Activated T-helper 2 cell treated with anti-CD3 and anti-CD28 coated beads, Interferon-gamma antibody, Interleukin-2, Interleukin-4, amounts not matched to agents 10 μg/mL and 5 μg/mL and 100 μg/mL, durations not matched to agents 14 hours and 24 hours and 36 hours (primary cell): ENCODE results near the gene VCY1B. TPM values are rescaled to one million over a fixed set of nuclear protein-coding genes. Genes with fewer than 3 reads are reported as not detected.
"Not testable (repeated sequence)": the region's sequence is repeated elsewhere in the genome, so short reads cannot be mapped to it uniquely, and the experiment has no call there.

Experiments
- DNase-seq: peaks from one replicate; pipeline ENCODE4 v3.0.0; 2021; ENCODE audit warnings: low spot score
- H3K27ac Mint-ChIP-seq: one replicate; pipeline ENCODE4 v1.8.0; 2021; ENCODE audit warnings: mixed read lengths
- H3K27me3 Mint-ChIP-seq: one replicate; pipeline ENCODE4 v1.8.0; 2021; ENCODE audit warnings: low read depth, mixed read lengths
- H3K36me3 Mint-ChIP-seq: one replicate; pipeline ENCODE4 v1.8.0; 2021; ENCODE audit warnings: low read depth, mixed read lengths
- H3K4me1 Mint-ChIP-seq: one replicate; pipeline ENCODE4 v1.8.0; 2021; ENCODE audit warnings: low read depth, mixed read lengths
- H3K4me3 Mint-ChIP-seq: one replicate; pipeline ENCODE4 v1.8.0; 2021; ENCODE audit warnings: low read depth, mild to moderate bottlenecking, moderate library complexity, mixed read lengths
- H3K9me3 Mint-ChIP-seq: one replicate; pipeline ENCODE4 v1.8.0; 2021; ENCODE audit warnings: mixed read lengths
- intact Hi-C: fragments of 100-400 bp; cut with micrococcal nuclease; formaldehyde crosslinking; loops from one replicate; pipeline ENCODE4 v1.15.1; 2023
- total RNA-seq: library from RNA; stranded (reverse); gene quantifications from 2 replicates; pipeline ENCODE4 v1.2.3, GENCODE V29; 2022

VCY1B gene
- total RNA-seq = not detected in 2 replicates

GRCh38 chrY:14055927-14056326 lies at the start of gene VCY1B:
Gene VCY1B (plus strand): TSS chrY:14056227. CDS start chrY:14056290, 63 bp downstream.
- H3K27me3 Mint-ChIP-seq, H3K4me3 Mint-ChIP-seq, intact Hi-C loops, H3K4me1 Mint-ChIP-seq, DNase-seq, H3K9me3 Mint-ChIP-seq, H3K36me3 Mint-ChIP-seq, H3K27ac Mint-ChIP-seq: not testable (repeated sequence)

- H3K9me3 Mint-ChIP-seq, DNase-seq, intact Hi-C loops, H3K27ac Mint-ChIP-seq, H3K4me1 Mint-ChIP-seq, H3K36me3 Mint-ChIP-seq, H3K27me3 Mint-ChIP-seq, H3K4me3 Mint-ChIP-seq: not testable (repeated sequence)
Observed at GRCh38 chrY:14011916-14012315, 44.1 kb upstream of the VCY1B start.

DNA sequence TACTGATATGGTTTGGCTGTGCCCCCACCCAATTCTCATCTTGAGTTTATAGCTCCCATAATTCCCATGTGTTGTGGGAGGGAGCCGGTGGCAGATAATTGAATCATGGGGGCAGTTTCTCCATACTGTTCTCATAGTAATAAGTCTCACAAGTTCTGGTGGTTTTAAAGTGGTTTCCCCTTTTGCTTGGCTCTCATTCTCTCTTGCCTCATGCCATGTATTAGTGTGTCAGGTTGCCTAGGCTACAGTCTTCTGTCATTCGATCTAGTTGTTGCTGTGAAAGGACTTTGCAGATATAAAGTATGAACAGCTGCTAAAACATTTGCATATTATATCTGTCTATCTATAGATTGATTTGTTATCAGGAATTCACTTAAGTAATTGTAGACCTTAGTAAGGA lies 25.6 kb upstream of the VCY1B start:
- intact Hi-C loops, H3K27ac Mint-ChIP-seq, H3K4me1 Mint-ChIP-seq, H3K9me3 Mint-ChIP-seq, H3K27me3 Mint-ChIP-seq, H3K4me3 Mint-ChIP-seq, H3K36me3 Mint-ChIP-seq, DNase-seq: not testable (repeated sequence)

DNA sequence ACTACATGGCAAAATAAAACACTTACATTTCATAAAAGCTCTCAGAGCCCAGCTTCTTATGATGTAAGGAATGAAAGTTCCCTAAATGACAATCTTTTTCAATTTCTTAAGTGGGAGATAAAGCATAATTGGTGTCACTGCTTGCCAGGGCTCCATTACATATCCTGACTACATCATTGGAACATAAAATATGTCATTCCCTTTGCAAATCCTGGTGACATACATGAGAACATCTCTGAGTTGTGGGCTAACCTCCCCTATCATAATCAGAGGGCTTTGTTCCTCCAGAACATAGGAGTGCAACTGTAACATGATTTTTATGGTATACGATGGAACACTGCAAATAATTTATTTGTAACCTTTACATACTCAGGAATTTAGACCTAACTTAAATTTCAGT lies 29.9 kb downstream of the VCY1B start:
- Mint-ChIP-seq H3K27ac (no peak overlapping the region), H3K36me3 (no peaks in the 10 kb centered on the region), H3K27me3 (no peaks in the 10 kb centered on the region), H3K4me3 (no peak overlapping the region), H3K4me1 (no peaks in the 10 kb centered on the region), H3K9me3 (no peaks in the 10 kb centered on the region)
- DNase-seq = no peak
- intact Hi-C loops = no loop called here

Other genes starting within 250 kb of the VCY1B start
- not detected in 2 replicates for gene VCY, start 69.8 kb upstream of the VCY1B start, total RNA-seq